ENCODE measurements around the gene TRIP6. TPM values are rescaled to one million over a fixed set of nuclear protein-coding genes. Genes with fewer than 3 reads are reported as not detected.

Gene TRIP6
- total RNA-seq, 4 donors from 2014 or later, result 71.9 to 94.3 (median 89.5) TPM

DNA sequence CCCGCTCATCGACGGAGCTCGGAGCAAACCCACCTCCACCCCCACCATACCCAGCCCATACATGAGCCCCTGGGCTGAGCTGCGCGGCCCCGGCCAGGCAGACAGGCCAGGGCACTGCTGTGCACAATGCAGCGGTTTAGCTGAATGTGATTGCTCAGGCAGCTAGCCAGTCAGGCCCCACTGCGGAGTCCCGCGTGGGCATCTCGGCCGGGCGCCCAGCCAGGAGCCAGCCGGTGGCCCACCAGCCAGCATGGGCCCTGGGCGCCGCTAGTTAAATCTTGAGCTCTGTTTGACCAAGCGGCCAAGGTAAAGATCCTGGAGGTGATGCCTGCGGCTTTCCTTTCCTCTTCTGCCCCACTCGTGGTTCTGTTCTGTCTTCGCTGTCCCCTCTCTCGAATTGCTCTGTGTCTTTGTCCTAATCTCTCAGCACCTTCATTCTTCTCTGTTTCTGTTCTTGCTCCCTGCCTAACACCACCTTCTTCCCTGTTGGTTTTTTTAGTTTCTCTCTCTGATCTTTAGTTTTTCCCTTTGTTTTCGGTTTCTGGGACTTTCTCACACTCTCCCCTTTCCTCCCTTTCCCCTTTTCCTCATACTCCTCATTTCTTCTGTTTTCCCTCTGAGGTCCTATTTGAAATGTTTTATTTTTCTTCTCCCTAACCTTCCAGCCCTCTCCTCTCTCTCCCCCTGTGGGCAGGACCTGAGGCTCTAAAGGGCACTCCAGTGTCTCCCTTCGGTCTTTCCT lies 15.8 kb downstream of the TRIP6 start:
- Histone ChIP-seq H3K27ac (no peak overlapping the region), H3K36me3 (peaks cover 0 to 98% of the 10 kb centered on the region in 2 donors), H3K9me3 (no peaks in the 10 kb centered on the region), H3K4me1 (peaks cover 0 to 54% (median 3%) of the 10 kb centered on the region in 3 donors), H3K27me3 (no peaks in the 10 kb centered on the region), H3K4me3 (no peak overlapping the region)
- TF ChIP-seq, protein P1, sequence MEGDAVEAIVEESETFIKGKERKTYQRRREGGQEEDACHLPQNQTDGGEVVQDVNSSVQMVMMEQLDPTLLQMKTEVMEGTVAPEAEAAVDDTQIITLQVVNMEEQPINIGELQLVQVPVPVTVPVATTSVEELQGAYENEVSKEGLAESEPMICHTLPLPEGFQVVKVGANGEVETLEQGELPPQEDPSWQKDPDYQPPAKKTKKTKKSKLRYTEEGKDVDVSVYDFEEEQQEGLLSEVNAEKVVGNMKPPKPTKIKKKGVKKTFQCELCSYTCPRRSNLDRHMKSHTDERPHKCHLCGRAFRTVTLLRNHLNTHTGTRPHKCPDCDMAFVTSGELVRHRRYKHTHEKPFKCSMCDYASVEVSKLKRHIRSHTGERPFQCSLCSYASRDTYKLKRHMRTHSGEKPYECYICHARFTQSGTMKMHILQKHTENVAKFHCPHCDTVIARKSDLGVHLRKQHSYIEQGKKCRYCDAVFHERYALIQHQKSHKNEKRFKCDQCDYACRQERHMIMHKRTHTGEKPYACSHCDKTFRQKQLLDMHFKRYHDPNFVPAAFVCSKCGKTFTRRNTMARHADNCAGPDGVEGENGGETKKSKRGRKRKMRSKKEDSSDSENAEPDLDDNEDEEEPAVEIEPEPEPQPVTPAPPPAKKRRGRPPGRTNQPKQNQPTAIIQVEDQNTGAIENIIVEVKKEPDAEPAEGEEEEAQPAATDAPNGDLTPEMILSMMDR (IDR thresholded peaks at IDR 0.05), result no peak
- TF ChIP-seq POLR2AphosphoS5 (IDR thresholded peaks at IDR 0.05) (no peak), POLR2A (IDR thresholded peaks at IDR 0.05) (no peak), EP300 (IDR thresholded peaks at IDR 0.05) (no peak)
- 75 to 86% methylated on average over 5 to 18 of the region's 24 CpGs for WGBS, 2 donors (ENCODE audit: low coverage in 1 of 2)
- no peak for ATAC-seq

DNA sequence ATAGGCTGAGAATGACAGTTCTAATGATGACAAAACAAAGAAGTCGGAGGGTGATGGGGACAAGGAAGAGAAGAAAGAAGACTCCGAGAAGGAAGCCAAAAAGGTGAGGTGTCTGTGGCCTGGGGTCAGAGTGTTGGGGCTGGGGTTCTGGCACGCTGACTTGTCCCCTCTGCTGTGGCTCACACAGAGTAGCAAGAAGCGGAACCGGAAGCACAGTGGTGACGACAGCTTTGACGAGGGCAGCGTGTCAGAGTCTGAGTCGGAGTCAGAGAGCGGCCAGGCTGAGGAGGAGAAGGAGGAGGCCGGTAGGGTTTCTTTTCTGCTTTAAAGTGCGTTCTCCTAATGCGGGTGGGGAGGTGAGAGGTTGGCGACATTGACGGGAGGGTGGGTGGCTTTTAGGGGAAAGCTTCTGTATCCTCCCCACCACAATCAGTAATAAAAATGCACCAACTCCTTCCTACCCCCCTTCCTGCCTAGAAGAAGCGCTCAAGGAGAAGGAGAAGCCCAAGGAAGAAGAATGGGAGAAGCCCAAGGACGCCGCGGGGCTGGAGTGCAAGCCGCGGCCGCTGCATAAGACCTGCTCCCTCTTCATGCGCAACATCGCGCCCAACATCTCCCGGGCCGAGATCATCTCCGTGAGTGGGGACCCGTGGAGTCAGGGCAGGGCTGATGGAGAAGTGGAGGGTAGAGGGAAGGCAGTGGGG lies 17.7 kb downstream of the TRIP6 start:
- no peaks in the 10 kb centered on the region for H3K27me3 ChIP-seq
- TF ChIP-seq POLR2A (IDR thresholded peaks at IDR 0.05) (no peak), POLR2AphosphoS5 (IDR thresholded peaks at IDR 0.05) (no peak), EP300 (IDR thresholded peaks at IDR 0.05) (no peak)
- TF ChIP-seq, protein P1 (IDR thresholded peaks at IDR 0.05), result no peak
- WGBS, 2 donors (ENCODE audit: low coverage in 1 of 2), result 87% methylated on average over 19 to 26 of the region's 29 CpGs
- H3K27ac ChIP-seq, result no peak overlapping the region
- H3K9me3 ChIP-seq, result no peaks in the 10 kb centered on the region
- peaks cover 0 to 51% (median 12%) of the 10 kb centered on the region in 3 donors for H3K4me1 ChIP-seq
- no peak overlapping the region for H3K4me3 ChIP-seq
- ATAC-seq, result no peak
- peaks cover 0 to 88% of the 10 kb centered on the region in 2 donors for H3K36me3 ChIP-seq

DNA sequence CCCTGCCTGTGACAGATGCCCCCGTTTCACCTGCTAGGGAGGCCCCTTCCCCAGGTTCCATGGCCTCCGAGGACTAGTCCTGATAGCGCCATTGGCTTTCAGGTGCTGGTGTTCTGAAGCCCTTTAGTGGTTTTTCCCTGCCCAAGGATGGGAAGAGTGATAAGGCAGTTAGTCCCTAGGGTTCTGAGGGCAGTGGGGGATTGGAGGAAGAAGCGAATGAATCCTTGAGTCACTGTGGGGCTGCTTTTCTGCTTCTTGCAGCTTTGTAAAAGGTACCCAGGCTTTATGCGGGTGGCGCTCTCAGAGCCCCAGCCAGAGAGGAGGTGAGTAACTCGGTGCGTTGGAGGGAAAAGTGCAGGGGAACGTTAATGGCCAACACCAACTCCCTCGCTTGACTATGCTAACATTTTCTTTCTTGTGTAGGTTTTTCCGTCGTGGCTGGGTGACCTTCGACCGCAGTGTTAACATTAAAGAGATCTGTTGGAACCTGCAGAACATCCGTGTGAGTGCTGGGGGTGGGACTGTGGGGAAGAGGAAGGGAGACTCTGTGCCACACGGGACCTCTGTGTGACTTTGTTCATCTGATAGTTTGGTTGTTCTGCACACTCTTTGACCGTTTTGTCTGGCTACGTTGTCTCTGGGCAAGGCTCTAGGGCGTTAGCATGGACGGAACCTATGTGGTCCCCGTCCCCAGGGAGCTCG lies 18.4 kb downstream of the TRIP6 start:
- no peaks in the 10 kb centered on the region for H3K27me3 ChIP-seq
- TF ChIP-seq, protein P1 (IDR thresholded peaks at IDR 0.05), result no peak
- no peak for TF ChIP-seq POLR2A (IDR thresholded peaks at IDR 0.05)
- TF ChIP-seq EP300 (IDR thresholded peaks at IDR 0.05), result no peak
- TF ChIP-seq POLR2AphosphoS5 (IDR thresholded peaks at IDR 0.05), result no peak
- no peak for ATAC-seq
- no peak overlapping the region for H3K4me3 ChIP-seq
- H3K27ac ChIP-seq, result no peak overlapping the region
- H3K4me1 ChIP-seq, result peaks cover 0 to 51% (median 14%) of the 10 kb centered on the region in 3 donors
- H3K36me3 ChIP-seq, result peaks cover 0 to 81% of the 10 kb centered on the region in 2 donors
- WGBS, 2 donors (ENCODE audit: low coverage in 1 of 2), result 60 to 75% methylated on average over 15 to 19 of the region's 22 CpGs
- no peaks in the 10 kb centered on the region for H3K9me3 ChIP-seq

DNA sequence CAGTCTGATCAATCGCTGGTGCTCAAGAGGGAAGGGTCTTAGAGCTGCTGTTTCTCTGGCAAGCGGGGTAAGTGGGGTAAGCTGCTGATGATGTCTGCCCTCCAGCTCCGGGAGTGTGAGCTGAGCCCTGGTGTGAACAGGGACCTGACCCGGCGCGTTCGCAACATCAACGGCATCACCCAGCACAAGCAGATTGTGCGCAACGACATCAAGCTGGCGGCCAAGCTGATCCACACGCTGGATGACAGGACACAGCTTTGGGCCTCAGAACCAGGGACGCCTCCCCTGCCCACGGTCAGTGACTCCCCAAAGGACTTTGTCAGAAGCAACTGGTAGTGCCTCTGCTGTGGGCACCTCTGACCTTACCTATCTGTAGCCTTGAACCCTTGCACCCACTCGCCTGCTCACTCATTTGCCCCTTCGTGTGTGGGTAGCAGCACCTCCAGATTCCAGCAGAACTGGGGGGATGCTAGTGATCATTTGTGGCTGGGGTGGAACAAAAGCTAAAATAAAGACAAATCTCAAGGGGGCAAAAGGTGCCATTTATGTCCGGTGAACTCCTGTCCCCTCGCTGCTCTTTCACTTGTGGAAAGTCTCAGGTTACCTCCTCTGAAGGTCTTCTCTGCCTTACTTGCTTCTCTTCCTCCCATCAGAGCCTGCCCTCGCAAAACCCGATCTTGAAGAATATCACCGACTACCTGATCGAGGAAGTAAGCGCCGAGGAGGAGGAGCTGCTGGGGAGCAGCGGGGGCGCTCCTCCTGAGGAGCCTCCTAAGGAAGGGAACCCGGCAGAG lies 19.2 kb downstream of the TRIP6 start:
- H3K9me3 ChIP-seq, result no peaks in the 10 kb centered on the region
- H3K4me1 ChIP-seq, result peaks cover 0 to 54% (median 21%) of the 10 kb centered on the region in 3 donors
- ATAC-seq, result no peak
- WGBS, 2 donors (ENCODE audit: low coverage in 1 of 2), result 60 to 87% methylated on average over 1 to 23 of the region's 27 CpGs
- TF ChIP-seq, protein P1 (IDR thresholded peaks at IDR 0.05), result no peak
- TF ChIP-seq EP300 (IDR thresholded peaks at IDR 0.05) (no peak), POLR2AphosphoS5 (IDR thresholded peaks at IDR 0.05) (no peak), POLR2A (IDR thresholded peaks at IDR 0.05) (no peak)
- no peak overlapping the region for H3K4me3 ChIP-seq
- no peaks in the 10 kb centered on the region for H3K27me3 ChIP-seq
- H3K36me3 ChIP-seq, result peaks cover 0 to 74% of the 10 kb centered on the region in 2 donors
- H3K27ac ChIP-seq, result peak overlapping the region in 1 of 4 donors; percentile 49
